HFFc6 (cell line): ENCODE measurements around the gene HOXB8. TPM values are rescaled to one million over a fixed set of nuclear protein-coding genes. Genes with fewer than 3 reads are reported as not detected.

Experiments
- DNase-seq: peaks from one replicate; pipeline ENCODE4 v3.0.0-alpha.2; 2018
- H3K27ac Mint-ChIP-seq: 2 replicates; pipeline ENCODE4 v1.8.0; 2020; ENCODE audit warnings: mild to moderate bottlenecking, mixed read lengths
- H3K27me3 Mint-ChIP-seq: 2 replicates; pipeline ENCODE4 v1.8.0; 2021; ENCODE audit warnings: mild to moderate bottlenecking, moderate library complexity, mixed read lengths; ENCODE audit not compliant: insufficient read depth
- H3K36me3 Mint-ChIP-seq: 2 replicates; pipeline ENCODE4 v1.8.0; 2021; ENCODE audit warnings: low read depth, mixed read lengths
- H3K4me1 Mint-ChIP-seq: 2 replicates; pipeline ENCODE4 v1.8.0; 2020; ENCODE audit warnings: low read depth, mixed read lengths
- H3K4me3 Mint-ChIP-seq: 2 replicates; pipeline ENCODE4 v1.8.0; 2020; ENCODE audit warnings: mild to moderate bottlenecking, moderate library complexity, mixed read lengths
- H3K9me3 Mint-ChIP-seq: 2 replicates; pipeline ENCODE4 v1.8.0; 2020; ENCODE audit warnings: mild to moderate bottlenecking, mixed read lengths
- total RNA-seq, 6 experiments: library from RNA; stranded (reverse); fragmentation: NEBNext Ultra II Directional; extraction: Animal tissue kit (Norgen Biotek cat#: 25700); gene quantifications; 2 replicates in 1 of 6; 3 replicates in 5 of 6; pipeline ENCODE4 v1.2.3, GENCODE V29; 2021
- TF ChIP-seq, protein P1 (sequence below): fragments of 200-600 bp; sonication (generic); IDR thresholded peaks from 2 replicates; pipeline ENCODE4 v1.5.0; 2021; ENCODE audit warnings: antibody characterized with exemption, mild to moderate bottlenecking

The HOXB8 gene
- total RNA-seq, 6 experiments from 2014 or later, result not detected

DNA sequence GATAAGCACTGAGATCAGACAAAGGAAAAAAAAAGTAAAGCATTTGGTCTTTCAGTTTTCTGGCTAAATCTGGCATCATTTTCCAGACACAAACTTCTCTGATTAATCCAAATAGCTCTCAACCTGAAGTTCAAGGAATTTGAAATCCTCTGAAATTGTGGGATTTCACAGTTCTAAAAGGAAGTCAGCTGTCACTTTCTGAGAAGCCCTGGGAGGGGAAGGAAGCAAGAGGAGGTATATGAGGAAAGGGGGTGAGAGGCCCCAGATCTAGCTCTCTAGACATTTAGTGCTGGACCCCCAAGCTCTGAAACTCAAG is 28.6 kb upstream of the HOXB8 start:
- Mint-ChIP-seq H3K27me3 (peaks cover 87% of the 10 kb centered on the region), H3K4me1 (peaks cover 6% of the 10 kb centered on the region; the same call in 1 of the 2 replicates), H3K27ac (no peak overlapping the region), H3K36me3 (no peaks in the 10 kb centered on the region), H3K4me3 (no peak overlapping the region), H3K9me3 (no peaks in the 10 kb centered on the region)
- TF ChIP-seq, protein P1, sequence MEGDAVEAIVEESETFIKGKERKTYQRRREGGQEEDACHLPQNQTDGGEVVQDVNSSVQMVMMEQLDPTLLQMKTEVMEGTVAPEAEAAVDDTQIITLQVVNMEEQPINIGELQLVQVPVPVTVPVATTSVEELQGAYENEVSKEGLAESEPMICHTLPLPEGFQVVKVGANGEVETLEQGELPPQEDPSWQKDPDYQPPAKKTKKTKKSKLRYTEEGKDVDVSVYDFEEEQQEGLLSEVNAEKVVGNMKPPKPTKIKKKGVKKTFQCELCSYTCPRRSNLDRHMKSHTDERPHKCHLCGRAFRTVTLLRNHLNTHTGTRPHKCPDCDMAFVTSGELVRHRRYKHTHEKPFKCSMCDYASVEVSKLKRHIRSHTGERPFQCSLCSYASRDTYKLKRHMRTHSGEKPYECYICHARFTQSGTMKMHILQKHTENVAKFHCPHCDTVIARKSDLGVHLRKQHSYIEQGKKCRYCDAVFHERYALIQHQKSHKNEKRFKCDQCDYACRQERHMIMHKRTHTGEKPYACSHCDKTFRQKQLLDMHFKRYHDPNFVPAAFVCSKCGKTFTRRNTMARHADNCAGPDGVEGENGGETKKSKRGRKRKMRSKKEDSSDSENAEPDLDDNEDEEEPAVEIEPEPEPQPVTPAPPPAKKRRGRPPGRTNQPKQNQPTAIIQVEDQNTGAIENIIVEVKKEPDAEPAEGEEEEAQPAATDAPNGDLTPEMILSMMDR, result no peak
- DNase-seq, result no peak

- no peak for DNase-seq
These were observed 28.0 kb upstream of the HOXB8 start for GRCh38 chr17:48642843-48643696.

DNA sequence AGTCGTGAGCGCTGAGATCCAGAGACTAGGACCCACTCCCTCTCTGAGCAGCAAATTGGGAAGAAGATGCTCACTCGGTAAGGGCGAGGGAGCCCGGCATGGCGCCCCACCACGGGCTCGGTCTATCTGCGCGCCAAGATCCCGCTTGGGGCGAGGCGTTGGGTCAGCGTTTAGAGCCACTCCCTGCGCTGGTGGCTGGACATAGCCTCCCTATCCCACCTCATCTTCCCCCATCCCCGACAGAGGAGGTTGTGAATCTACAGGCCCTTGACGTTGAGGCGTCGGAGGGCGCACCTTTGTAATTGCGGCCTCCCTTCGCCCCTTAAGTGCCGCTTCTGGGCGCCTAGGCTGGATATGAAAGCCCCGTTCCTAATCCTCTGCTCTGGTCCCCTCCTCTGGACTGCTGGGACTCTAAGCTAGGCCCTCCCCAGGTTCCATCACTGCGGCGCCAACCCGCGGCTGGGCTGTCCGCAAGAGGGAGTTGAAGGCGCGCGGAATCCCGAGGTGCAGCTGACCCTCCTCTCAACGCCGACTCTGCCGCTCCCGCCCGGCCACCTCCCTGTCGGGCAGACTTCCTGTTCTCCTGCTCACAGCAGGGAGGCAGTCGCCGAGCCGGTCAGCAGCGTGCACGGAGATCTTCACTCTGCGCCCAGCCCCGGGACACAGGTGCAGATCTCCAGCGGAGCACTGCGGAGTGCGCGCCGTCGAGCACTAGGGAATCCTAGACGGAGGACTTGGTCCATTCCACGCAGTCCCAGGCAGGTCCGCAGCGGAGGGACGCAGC is 27.2 kb upstream of the HOXB8 start:
- Mint-ChIP-seq H3K36me3 (no peaks in the 10 kb centered on the region), H3K4me1 (peaks cover 15% of the 10 kb centered on the region), H3K4me3 (no peak overlapping the region), H3K27ac (no peak overlapping the region), H3K27me3 (peaks cover 87% of the 10 kb centered on the region), H3K9me3 (no peaks in the 10 kb centered on the region)
- TF ChIP-seq, protein P1, result no peak
- no peak for DNase-seq

More at GRCh38 chr17:48642843-48643696, 28.0 kb upstream of the HOXB8 start:
- TF ChIP-seq, protein P1, result no peak
- peaks cover 85% of the 10 kb centered on the region for H3K27me3 Mint-ChIP-seq
- no peak overlapping the region for H3K27ac Mint-ChIP-seq
- no peaks in the 10 kb centered on the region for H3K36me3 Mint-ChIP-seq
- no peaks in the 10 kb centered on the region for H3K9me3 Mint-ChIP-seq
- no peak overlapping the region for H3K4me3 Mint-ChIP-seq
- H3K4me1 Mint-ChIP-seq, result peaks cover 10% of the 10 kb centered on the region

GRCh38 chr17:48641541-48642058 is 26.5 kb upstream of the HOXB8 start:
- Mint-ChIP-seq H3K27ac (no peak overlapping the region), H3K9me3 (no peaks in the 10 kb centered on the region), H3K27me3 (peaks cover 90% of the 10 kb centered on the region), H3K4me1 (peaks cover 10% of the 10 kb centered on the region), H3K36me3 (no peaks in the 10 kb centered on the region), H3K4me3 (no peak overlapping the region)
- DNase-seq, result no peak
- TF ChIP-seq, protein P1, result no peak

DNA sequence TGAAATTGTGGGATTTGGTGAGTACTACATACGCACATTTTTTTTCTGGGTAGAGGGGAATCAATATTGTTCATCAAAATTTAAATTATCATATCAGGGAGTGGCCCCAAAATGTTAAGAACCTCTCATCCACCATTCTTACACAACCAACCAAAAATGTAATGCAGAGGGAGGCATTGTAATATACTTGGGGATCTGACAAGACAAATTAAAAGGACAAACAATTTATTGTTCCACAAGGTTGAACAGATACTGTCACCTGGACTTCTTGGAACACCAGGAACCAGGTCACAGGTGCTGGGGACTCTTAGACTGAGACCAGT is 25.7 kb upstream of the HOXB8 start:
- DNase-seq, result no peak
- TF ChIP-seq, protein P1, result no peak
- Mint-ChIP-seq H3K4me1 (peaks cover 10% of the 10 kb centered on the region), H3K27me3 (peaks cover 92% of the 10 kb centered on the region), H3K9me3 (no peaks in the 10 kb centered on the region), H3K27ac (no peak overlapping the region), H3K4me3 (no peak overlapping the region), H3K36me3 (no peaks in the 10 kb centered on the region)
